H54 (cell line): ENCODE data around the gene LRP2.

Source experiments
- DNase-seq: peaks from one replicate; pipeline ENCODE4 v3.0.0; 2011; ENCODE audit warnings: low spot score, mixed read lengths; ENCODE audit not compliant: insufficient read length
- FAIRE-seq: peaks from 3 replicates; lab custom pipeline; 2011; peaks lifted over from hg19 to GRCh38; lab: Jason Lieb, UNC
- POLR2A ChIP-seq: IDR thresholded peaks from 2 replicates; pipeline ENCODE4 v1.6.1; 2011; ENCODE audit warnings: low read depth, mild to moderate bottlenecking, low read length

LRP2 gene

GRCh38 chr2:169109502-169110409, 252.6 kb downstream of the LRP2 start:
- FAIRE-seq (peak; percentile 69), DNase-seq (peak; percentile 50)
- TF ChIP-seq POLR2A: no peak

GRCh38 chr2:169108099-169108884, 254.0 kb downstream of the LRP2 start:
- DNase-seq: no peak
- no peak for FAIRE-seq
- TF ChIP-seq POLR2A: no peak

- DNase-seq (no peak), FAIRE-seq (no peak)
Measured at GRCh38 chr2:169107645-169108044, 254.7 kb downstream of the LRP2 start.

GRCh38 chr2:169106563-169107545, 255.5 kb downstream of the LRP2 start:
- no peak for TF ChIP-seq POLR2A
- FAIRE-seq (no peak), DNase-seq (no peak)

More at GRCh38 chr2:169107645-169108044, 254.7 kb downstream of the LRP2 start:
- no peak for TF ChIP-seq POLR2A

GRCh38 chr2:169106134-169106533, 256.2 kb downstream of the LRP2 start:
- no peak for FAIRE-seq
- TF ChIP-seq POLR2A: no peak
- no peak for DNase-seq

- no peak for TF ChIP-seq POLR2A
- FAIRE-seq (peak; percentile 52), DNase-seq (no peak)
Measured at GRCh38 chr2:169105476-169105875, 256.9 kb downstream of the LRP2 start.

- TF ChIP-seq POLR2A: no peak
- no peak for FAIRE-seq
- no peak for DNase-seq
Measured at GRCh38 chr2:169104848-169105247, 257.5 kb downstream of the LRP2 start.

- FAIRE-seq (peak; percentile 93), DNase-seq (peak; percentile 42)
Measured at GRCh38 chr2:169095621-169096105, 266.7 kb downstream of the LRP2 start.

GRCh38 chr2:169094676-169095075, 267.7 kb downstream of the LRP2 start:
- no peak for TF ChIP-seq POLR2A
- no peak for DNase-seq
- no peak for FAIRE-seq

More at GRCh38 chr2:169095621-169096105, 266.7 kb downstream of the LRP2 start:
- no peak for TF ChIP-seq POLR2A

GRCh38 chr2:169093535-169093934, 268.8 kb downstream of the LRP2 start:
- no peak for FAIRE-seq
- no peak for TF ChIP-seq POLR2A
- DNase-seq: no peak

GRCh38 chr2:169091761-169092519, 270.4 kb downstream of the LRP2 start:
- TF ChIP-seq POLR2A: no peak
- FAIRE-seq: no peak
- DNase-seq: no peak

GRCh38 chr2:169091256-169091655, 271.1 kb downstream of the LRP2 start:
- DNase-seq: no peak
- TF ChIP-seq POLR2A: no peak
- no peak for FAIRE-seq

GRCh38 chr2:169090133-169090820, 272.1 kb downstream of the LRP2 start:
- DNase-seq (no peak), FAIRE-seq (no peak)
- no peak for TF ChIP-seq POLR2A
